Endothelial cell of umbilical vein (primary cell): ENCODE measurements around the gene TEP1. TPM values are rescaled to one million over a fixed set of nuclear protein-coding genes. Genes with fewer than 3 reads are reported as not detected.

Experiments
- BruUV-seq: library from RNA; stranded (reverse); fragments of 400-500 nt; replicated peaks from 2 replicates; lab custom pipeline; 2021; lab: Mats Ljungman, UMichigan
- CTCF ChIA-PET: fragments of 300-600, 350-600 bp; sonication (Branson Sonifier 250); formaldehyde crosslinking; loops from one replicate; lab custom pipeline; 2021; ENCODE audit warnings: antibody characterized with exemption, inconsistent platforms; lab: Charles Lee
- POLR2A ChIA-PET: fragments of 300-600, 350-600 bp; sonication (Branson Sonifier 250); formaldehyde crosslinking; loops from one replicate; lab custom pipeline; 2021; ENCODE audit warnings: antibody characterized with exemption, inconsistent platforms; lab: Charles Lee
- DNase-seq: peaks from one replicate; pipeline ENCODE4 v3.0.0-alpha.2; 2011; ENCODE audit warnings: low read depth, low spot score
- FAIRE-seq: peaks from 2 replicates; lab custom pipeline; 2011; peaks lifted over from hg19 to GRCh38; lab: Jason Lieb, UNC
- H2AFZ ChIP-seq: 2 replicates; pipeline ENCODE4 v1.6.0; 2012; ENCODE audit warnings: low read depth, low read length, control low read depth, inconsistent platforms
- H3K27ac ChIP-seq: 2 replicates; pipeline ENCODE4 v1.5.1; 2011; ENCODE audit warnings: low read depth, mild to moderate bottlenecking, control low read depth, low read length, moderate library complexity; ENCODE audit not compliant: insufficient read depth
- H3K27me3 ChIP-seq, 2 experiments: 2 replicates each; pipeline versions ENCODE4 v1.6.0 to v1.6.1; 2011; ENCODE audit warnings: low read length in 2 of 2, mixed read lengths in 1 of 2; ENCODE audit not compliant: control insufficient read depth in 2 of 2, insufficient read depth in 2 of 2
- H3K36me3 ChIP-seq, 2 experiments: 2 replicates in 1 of 2; 3 replicates in 1 of 2; pipeline ENCODE4 v1.5.1; 2011; ENCODE audit warnings: low read length in 2 of 2, mild to moderate bottlenecking in 1 of 2, moderate library complexity in 1 of 2; ENCODE audit not compliant: control insufficient read depth in 2 of 2, insufficient read depth in 2 of 2; ENCODE audit errors: extremely low read depth in 1 of 2
- H3K4me1 ChIP-seq: 3 replicates; pipeline ENCODE4 v1.5.1; 2011; ENCODE audit warnings: mild to moderate bottlenecking, low read length; ENCODE audit not compliant: control insufficient read depth, insufficient read depth; ENCODE audit errors: extremely low read depth
- H3K4me2 ChIP-seq: 2 replicates; pipeline ENCODE4 v1.6.1; 2011; ENCODE audit warnings: low read length, control low read depth, mixed read lengths; ENCODE audit not compliant: insufficient read depth
- H3K4me3 ChIP-seq, 3 experiments: fragments of 200-600 bp in 1 of 3; sonication (generic), shearing (Covaris generic) in 1 of 3; replicated peaks in 1 of 3; 2 replicates each; pipeline ENCODE4 v1.5.1; 2011 to 2016; ENCODE audit warnings: control low read depth in 3 of 3, low read length in 3 of 3, mild to moderate bottlenecking in 2 of 3, inconsistent platforms in 1 of 3, low read depth in 1 of 3, moderate library complexity in 1 of 3; ENCODE audit not compliant: insufficient read depth in 1 of 3
- H3K79me2 ChIP-seq: 2 replicates; pipeline ENCODE4 v1.6.0; 2012; ENCODE audit warnings: low read length, inconsistent platforms; ENCODE audit not compliant: control insufficient read depth, insufficient read depth
- H3K9ac ChIP-seq: replicated peaks from 2 replicates; pipeline ENCODE3; 2011; ENCODE audit warnings: low read length, control low read depth; ENCODE audit not compliant: insufficient read depth; ENCODE audit errors: extremely low read depth
- H3K9me1 ChIP-seq: replicated peaks from 3 replicates; pipeline ENCODE4 v1.6.0; 2011; ENCODE audit warnings: mild to moderate bottlenecking, low read length; ENCODE audit not compliant: control insufficient read depth, insufficient read depth; ENCODE audit errors: extremely low read depth
- H3K9me3 ChIP-seq: replicated peaks from 2 replicates; pipeline ENCODE4 v1.5.1; 2012; ENCODE audit warnings: low read length, inconsistent platforms; ENCODE audit not compliant: control insufficient read depth, insufficient read depth
- H4K20me1 ChIP-seq: replicated peaks from 2 replicates; pipeline ENCODE3; 2011; ENCODE audit warnings: mild to moderate bottlenecking, low read length; ENCODE audit not compliant: control insufficient read depth, insufficient read depth; ENCODE audit errors: extremely low read depth
- GATA2 ChIP-seq: IDR thresholded peaks from 2 replicates; pipeline ENCODE4 v1.7.0; 2011; ENCODE audit warnings: low read depth, mild to moderate bottlenecking, moderate library complexity, mixed read lengths, low read length; ENCODE audit not compliant: insufficient read length, insufficient read depth
- JUN ChIP-seq: IDR thresholded peaks from 2 replicates; pipeline ENCODE4 v1.6.1; 2011; ENCODE audit warnings: borderline replicate concordance, low read depth; ENCODE audit not compliant: insufficient read length, insufficient read depth
- MYC ChIP-seq: IDR thresholded peaks from one replicate; pipeline ENCODE4 v1.6.1; 2011; ENCODE audit warnings: mild to moderate bottlenecking, low read depth, low read length
- POLR2A ChIP-seq: IDR thresholded peaks from 2 replicates; pipeline ENCODE4 v1.6.1; 2012; ENCODE audit warnings: low read depth, mild to moderate bottlenecking, control low read depth, low read length
- dilution Hi-C: fragments of 300-500 bp; cut with MboI; formaldehyde crosslinking; loops from one replicate; pipeline ENCODE4 v1.15.0; 2019; ENCODE audit warnings: low sequenced_read_pairs; ENCODE audit not compliant: extremely low pct_ligation_motif_present
- intact Hi-C: fragments of 100-400 bp; cut with micrococcal nuclease; formaldehyde crosslinking; loops from one replicate; pipeline ENCODE4 v1.10.0; 2022
- polyA plus RNA-seq, 4 experiments: library from polyadenylated mRNA; depleted of rRNA in 3 of 4; stranded (reverse) in 3 of 4; unstranded in 1 of 4; fragments of >200 nt; gene quantifications; 2 replicates each; pipeline versions ENCODE4 v1.2.1 to v1.2.3, GENCODE V29; 2011 to 2012; ENCODE audit warnings: missing spikeins in 1 of 4
- total RNA-seq: library from RNA; stranded (reverse); gene quantifications from 2 replicates; pipeline ENCODE4 v1.2.3, GENCODE V29; 2021

The TEP1 gene
- total and polyA plus RNA-seq, 2 donors (not counting 3 experiments of a cell fraction or from before 2014, with no cell fraction given): 19.6 to 44.6 TPM

DNA sequence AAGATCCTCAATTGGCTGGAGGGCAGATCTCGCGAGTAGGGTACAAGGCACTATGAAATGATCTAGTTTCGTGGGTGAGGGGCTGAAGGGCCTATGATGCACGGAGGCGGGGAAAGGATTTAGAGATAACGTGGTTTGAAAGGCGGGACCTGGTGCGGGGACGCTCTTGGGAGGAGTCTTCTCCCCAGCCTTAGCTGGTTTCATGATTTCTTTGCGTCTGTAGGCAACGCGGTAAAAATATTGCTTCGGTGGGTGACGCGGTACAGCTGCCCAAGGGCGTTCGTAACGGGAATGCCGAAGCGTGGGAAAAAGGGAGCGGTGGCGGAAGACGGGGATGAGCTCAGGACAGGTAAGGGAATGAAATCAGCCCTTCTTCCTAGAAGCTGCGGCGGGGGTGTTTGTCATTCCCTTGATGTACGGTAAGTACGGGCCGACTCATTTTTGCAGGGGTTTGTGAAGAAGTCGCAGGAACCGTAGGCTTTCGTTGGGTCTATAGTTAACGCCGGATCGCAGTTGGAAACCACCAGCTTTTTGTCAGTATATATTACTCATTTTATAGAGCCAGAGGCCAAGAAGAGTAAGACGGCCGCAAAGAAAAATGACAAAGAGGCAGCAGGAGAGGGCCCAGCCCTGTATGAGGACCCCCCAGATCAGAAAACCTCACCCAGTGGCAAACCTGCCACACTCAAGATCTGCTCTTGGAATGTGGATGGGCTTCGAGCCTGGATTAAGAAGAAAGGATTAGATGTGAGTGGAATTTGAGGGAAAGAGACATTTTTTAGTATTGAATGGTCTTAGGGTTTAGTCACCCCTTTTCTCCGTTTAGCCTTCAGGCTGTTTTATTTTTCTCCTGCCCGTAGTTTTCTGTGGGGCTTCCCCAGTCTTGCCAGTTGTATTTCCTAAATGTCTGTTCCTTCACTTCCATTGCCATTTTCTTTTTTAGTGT is 42.3 kb upstream of the TEP1 start:
- Histone ChIP-seq H3K36me3 (peaks cover 14 to 20% of the 10 kb centered on the region in 2 experiments), H3K9ac (peak overlapping the region; percentile 98), H3K9me1 (no peaks in the 10 kb centered on the region), H3K79me2 (peaks cover 42% of the 10 kb centered on the region), H3K4me2 (peak overlapping the region; percentile 97), H4K20me1 (no peaks in the 10 kb centered on the region), H3K27me3 (no peaks in the 10 kb centered on the region), H3K9me3 (no peaks in the 10 kb centered on the region), H3K4me1 (peaks cover 24% of the 10 kb centered on the region), H3K4me3 (peak overlapping the region; percentile 51 to 99 (median 85)), H2AFZ (peak overlapping the region; percentile 71), H3K27ac (peak overlapping the region; percentile 96)
- TSS peak; percentile 53 for BruUV-seq
- POLR2A ChIA-PET: interaction anchor here (0.7 to 3.0 kb wide), 11 partner anchors 10 to 228 kb away, joined by 3 to 37 read pairs (median 4); partner anchors contain the start of genes PARP2, PNP and TEP1
- dilution Hi-C loops: no loop called here
- intact Hi-C loops: loop anchor here (1.0 to 2.0 kb wide), 7 partner anchors 14 to 151 kb away; partner anchors contain the start of genes CCNB1IP1, PNP and TEP1
- DNase-seq: no peak
- no peak for FAIRE-seq
- TF ChIP-seq MYC (no peak), POLR2A (peak; percentile 30), JUN (no peak), GATA2 (peak; percentile 57)
- CTCF ChIA-PET: interaction anchor here (0.6 to 4.6 kb wide), 8 partner anchors 21 to 159 kb away, joined by 3 to 70 read pairs (median 5); partner anchors contain the start of genes PARP2 and TEP1
